Measurements from ENCODE around the gene SLC39A5. TPM values are rescaled to one million over a fixed set of nuclear protein-coding genes. Genes with fewer than 3 reads are reported as not detected.

The SLC39A5 gene
- total RNA-seq, 1 experiment from 2014 or later: 0.87 TPM

DNA sequence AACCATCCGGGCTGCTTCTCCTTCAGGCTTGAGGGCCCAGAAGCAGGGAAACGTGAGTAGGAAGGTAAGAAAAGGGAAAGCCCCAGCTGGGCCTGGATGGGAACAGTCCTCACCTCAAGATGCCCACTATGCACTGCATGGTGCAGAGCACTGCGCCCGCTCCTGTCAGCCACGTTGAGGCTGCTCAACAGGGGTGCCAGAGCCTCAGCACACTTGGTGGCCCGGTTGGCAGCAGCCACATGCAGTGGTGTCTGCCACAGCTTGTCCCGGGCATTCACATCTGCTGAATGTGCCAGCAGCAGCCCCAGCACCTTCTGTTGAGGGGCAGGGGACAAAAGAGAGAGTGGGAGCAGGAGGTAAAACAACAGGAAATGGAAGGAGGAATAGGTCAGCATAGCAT, 25.8 kb downstream of the SLC39A5 start:
- ChIA-PET CTCF (no interaction called here), POLR2A (ENCODE audit: unreplicated experiment) (no interaction called here)
- Histone ChIP-seq H3K9me3 (ENCODE audit: insufficient read depth, low read depth) (no peaks in the 10 kb centered on the region), H3K79me2 (ENCODE audit: low read depth) (peaks cover 26% of the 10 kb centered on the region), H3K27ac (no peak overlapping the region), H3K4me3 (no peak overlapping the region), H3K4me2 (no peak overlapping the region), H4K20me1 (ENCODE audit: insufficient read depth) (peaks cover 19% of the 10 kb centered on the region), H3K36me3 (ENCODE audit: low read depth) (peaks cover 35% of the 10 kb centered on the region), H3F3A (ENCODE audit: insufficient read depth, low read depth) (peaks cover 11% of the 10 kb centered on the region; the same call in 1 of the 2 replicates), H2AFZ (no peak overlapping the region), H3K4me1 (replicated peaks; ENCODE audit: insufficient read depth) (peaks cover 17% of the 10 kb centered on the region), H3K27me3 (ENCODE audit: insufficient read depth, low read depth) (no peaks in the 10 kb centered on the region), H3K9me2 (ENCODE audit: insufficient read depth) (no peaks in the 10 kb centered on the region; the same call in 1 of the 2 replicates)
- TF ChIP-seq, protein P1, sequence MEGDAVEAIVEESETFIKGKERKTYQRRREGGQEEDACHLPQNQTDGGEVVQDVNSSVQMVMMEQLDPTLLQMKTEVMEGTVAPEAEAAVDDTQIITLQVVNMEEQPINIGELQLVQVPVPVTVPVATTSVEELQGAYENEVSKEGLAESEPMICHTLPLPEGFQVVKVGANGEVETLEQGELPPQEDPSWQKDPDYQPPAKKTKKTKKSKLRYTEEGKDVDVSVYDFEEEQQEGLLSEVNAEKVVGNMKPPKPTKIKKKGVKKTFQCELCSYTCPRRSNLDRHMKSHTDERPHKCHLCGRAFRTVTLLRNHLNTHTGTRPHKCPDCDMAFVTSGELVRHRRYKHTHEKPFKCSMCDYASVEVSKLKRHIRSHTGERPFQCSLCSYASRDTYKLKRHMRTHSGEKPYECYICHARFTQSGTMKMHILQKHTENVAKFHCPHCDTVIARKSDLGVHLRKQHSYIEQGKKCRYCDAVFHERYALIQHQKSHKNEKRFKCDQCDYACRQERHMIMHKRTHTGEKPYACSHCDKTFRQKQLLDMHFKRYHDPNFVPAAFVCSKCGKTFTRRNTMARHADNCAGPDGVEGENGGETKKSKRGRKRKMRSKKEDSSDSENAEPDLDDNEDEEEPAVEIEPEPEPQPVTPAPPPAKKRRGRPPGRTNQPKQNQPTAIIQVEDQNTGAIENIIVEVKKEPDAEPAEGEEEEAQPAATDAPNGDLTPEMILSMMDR (conservative IDR thresholded peaks at IDR 0.05): no peak
- TF ChIP-seq EZH2 (IDR thresholded peaks at IDR 0.05; ENCODE audit: low read depth): no peak
- intact Hi-C loops (cut with micrococcal nuclease; ENCODE audit: unreplicated experiment): no loop called here
- no TSS peak for BruUV-seq (replicated peaks)
- DNase-seq: no peak

DNA sequence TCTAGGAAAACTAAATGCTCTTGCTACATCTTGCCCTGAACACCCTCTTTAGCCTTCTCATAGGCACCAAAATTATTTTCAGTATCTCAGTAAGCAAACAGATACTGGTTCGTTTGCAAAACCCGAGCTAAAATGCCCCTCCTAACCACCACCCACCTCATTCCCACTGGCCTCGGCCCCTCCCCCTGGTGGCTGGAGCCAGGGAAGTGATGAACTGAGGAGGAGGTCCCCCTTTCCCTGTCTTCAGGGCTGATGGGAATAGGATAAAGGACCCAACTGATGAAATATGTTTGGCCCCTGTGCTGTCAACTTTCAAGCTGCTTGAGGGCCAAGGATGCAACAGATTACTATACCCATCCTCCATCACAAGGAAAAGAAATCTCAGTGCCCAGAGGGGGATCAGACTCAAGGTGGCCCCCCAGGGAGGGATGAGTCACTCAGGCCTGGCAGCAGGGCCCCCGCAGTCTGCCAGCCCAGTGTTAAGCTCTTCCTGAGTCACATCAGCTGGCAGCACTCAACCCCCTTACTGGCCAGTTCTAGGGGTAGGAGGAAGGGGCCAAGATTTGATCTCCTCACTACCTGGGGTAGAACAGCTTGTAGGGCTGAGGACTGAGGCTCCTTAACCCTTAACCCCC, 26.6 kb downstream of the SLC39A5 start:
- no peak for DNase-seq
- Histone ChIP-seq H3K36me3 (ENCODE audit: low read depth) (peaks cover 31% of the 10 kb centered on the region), H3F3A (ENCODE audit: insufficient read depth, low read depth) (peaks cover 13% of the 10 kb centered on the region; the same call in 1 of the 2 replicates), H3K4me3 (no peak overlapping the region; the same call in 1 of the 2 replicates), H3K9me3 (ENCODE audit: insufficient read depth, low read depth) (no peaks in the 10 kb centered on the region), H3K27ac (no peak overlapping the region), H3K9me2 (ENCODE audit: insufficient read depth) (no peaks in the 10 kb centered on the region; the same call in 1 of the 2 replicates), H2AFZ (no peak overlapping the region), H3K79me2 (ENCODE audit: low read depth) (peaks cover 26% of the 10 kb centered on the region), H3K27me3 (ENCODE audit: insufficient read depth, low read depth) (no peaks in the 10 kb centered on the region), H3K4me2 (peak overlapping the region; percentile 96), H3K4me1 (replicated peaks; ENCODE audit: insufficient read depth) (peaks cover 22% of the 10 kb centered on the region), H4K20me1 (ENCODE audit: insufficient read depth) (peaks cover 19% of the 10 kb centered on the region)
- intact Hi-C loops (cut with micrococcal nuclease; ENCODE audit: unreplicated experiment): no loop called here
- ChIA-PET CTCF (no interaction called here), POLR2A (ENCODE audit: unreplicated experiment) (interaction anchor here (0.6 kb wide), 1 partner anchor 143 kb away, joined by 3 read pairs; no protein-coding TSS in a partner anchor)
- no TSS peak for BruUV-seq (replicated peaks)
- TF ChIP-seq, protein P1 (conservative IDR thresholded peaks at IDR 0.05): no peak
- TF ChIP-seq EZH2 (IDR thresholded peaks at IDR 0.05; ENCODE audit: low read depth): no peak

DNA sequence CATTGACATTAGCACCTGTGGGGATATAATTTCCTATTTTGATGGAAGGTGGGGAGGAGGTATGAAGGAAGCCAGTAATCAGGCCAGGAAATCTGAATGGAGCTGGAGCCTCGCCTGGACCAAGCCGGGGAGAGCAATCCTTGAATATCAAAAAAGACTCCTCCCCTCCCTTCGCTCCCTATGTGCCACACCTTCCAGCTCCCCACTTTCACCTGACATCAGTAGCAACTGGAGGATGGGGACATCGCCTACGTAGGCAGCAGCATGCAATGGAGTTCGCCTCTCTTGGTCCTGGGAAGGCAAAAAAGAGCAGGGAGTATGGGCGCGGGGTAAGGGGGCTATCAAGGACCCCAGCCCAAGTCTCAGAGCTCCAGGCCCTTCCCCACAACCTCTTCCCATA, 27.2 kb downstream of the SLC39A5 start:
- Histone ChIP-seq H3F3A (ENCODE audit: insufficient read depth, low read depth) (peaks cover 17% of the 10 kb centered on the region; the same call in 1 of the 2 replicates), H3K27me3 (ENCODE audit: insufficient read depth, low read depth) (no peaks in the 10 kb centered on the region), H3K9me3 (ENCODE audit: insufficient read depth, low read depth) (no peaks in the 10 kb centered on the region), H3K27ac (no peak overlapping the region), H3K79me2 (ENCODE audit: low read depth) (peaks cover 26% of the 10 kb centered on the region), H3K36me3 (ENCODE audit: low read depth) (peaks cover 31% of the 10 kb centered on the region), H3K9me2 (ENCODE audit: insufficient read depth) (no peaks in the 10 kb centered on the region; the same call in 1 of the 2 replicates), H4K20me1 (ENCODE audit: insufficient read depth) (peaks cover 19% of the 10 kb centered on the region), H3K4me1 (replicated peaks; ENCODE audit: insufficient read depth) (peaks cover 28% of the 10 kb centered on the region), H2AFZ (peak overlapping the region; percentile 87; the same call in 1 of the 2 replicates), H3K4me2 (peak overlapping the region; percentile 96), H3K4me3 (peak overlapping the region; percentile 96)
- TF ChIP-seq, protein P1 (conservative IDR thresholded peaks at IDR 0.05): no peak
- TF ChIP-seq EZH2 (IDR thresholded peaks at IDR 0.05; ENCODE audit: low read depth): no peak
- BruUV-seq (replicated peaks): no TSS peak
- CTCF ChIA-PET: no interaction called here
- intact Hi-C loops (cut with micrococcal nuclease; ENCODE audit: unreplicated experiment): no loop called here
- DNase-seq: no peak
- POLR2A ChIA-PET (ENCODE audit: unreplicated experiment): interaction anchor here (0.6 kb wide), 1 partner anchor 144 kb away, joined by 3 read pairs; no protein-coding TSS in a partner anchor
